Spleen (tissue), 11 donors: ENCODE results near the gene CHCT1. TPM values are rescaled to one million over a fixed set of nuclear protein-coding genes. Genes with fewer than 3 reads are reported as not detected.

ENCODE experiments used
- DNase-seq: peaks from one replicate; pipeline ENCODE4 v3.0.0-alpha.2; 2020
- H3K27ac ChIP-seq, 8 donors: fragments of 200-600 bp; sonication (generic) in 7 of 8; 1 replicate in 4 of 8; 2 replicates in 4 of 8; pipeline versions ENCODE4 v1.5.0 to v1.8.0; 2016 to 2021; ENCODE audit warnings: inconsistent platforms in 4 of 8, mild to moderate bottlenecking in 4 of 8, moderate library complexity in 1 of 8
- H3K27me3 ChIP-seq, 7 donors: fragments of 200-600 bp; sonication (generic) in 6 of 7; replicated peaks in 1 of 7; 1 replicate in 4 of 7; 2 replicates in 3 of 7; pipeline versions ENCODE4 v1.5.0 to v1.8.0; 2016 to 2021; ENCODE audit warnings: inconsistent platforms in 3 of 7, mild to moderate bottlenecking in 1 of 7
- H3K36me3 ChIP-seq, 6 donors: fragments of 200-600 bp; sonication (generic) in 5 of 6; 1 replicate in 4 of 6; 2 replicates in 2 of 6; pipeline versions ENCODE4 v1.5.0 to v1.8.0; 2016 to 2021; ENCODE audit warnings: inconsistent platforms in 2 of 6
- H3K4me1 ChIP-seq, 6 donors: fragments of 200-600 bp; sonication (generic) in 5 of 6; 1 replicate in 3 of 6; 2 replicates in 3 of 6; pipeline versions ENCODE4 v1.5.0 to v1.8.0; 2016 to 2021; ENCODE audit warnings: inconsistent platforms in 3 of 6
- H3K4me3 ChIP-seq, 8 donors: fragments of 200-600 bp; sonication (generic) in 7 of 8; 1 replicate in 4 of 8; 2 replicates in 4 of 8; pipeline versions ENCODE4 v1.5.0 to v1.8.0; 2016 to 2021; ENCODE audit warnings: inconsistent platforms in 4 of 8, mild to moderate bottlenecking in 4 of 8, moderate library complexity in 2 of 8
- H3K9me3 ChIP-seq, 8 donors: fragments of 200-600 bp; sonication (generic) in 7 of 8; 1 replicate in 4 of 8; 2 replicates in 4 of 8; pipeline versions ENCODE4 v1.5.0 to v1.8.0; 2016 to 2021; ENCODE audit warnings: inconsistent platforms in 4 of 8
- POLR2A ChIP-seq, 3 donors: fragments of 450-650 bp; IDR thresholded peaks; one replicate each; pipeline ENCODE4 v1.5.1; 2017; ENCODE audit warnings: antibody characterized with exemption in 3 of 3, mild to moderate bottlenecking in 1 of 3
- POLR2AphosphoS5 ChIP-seq, 3 donors: sonication (generic); formaldehyde crosslinking; IDR thresholded peaks; one replicate each; pipeline ENCODE4 v1.5.1; 2017; ENCODE audit warnings: antibody characterized with exemption in 3 of 3
- WGBS, 5 donors: extraction: QIAGEN DNeasy Blood & Tissue Kit in 3 of 5; methylation state at CpG; one replicate each; pipeline versions ENCODE4 v1.1.5 to v1.1.7; 2013 to 2018; 5-methylcytosine and 5-hydroxymethylcytosine counted together
- intact Hi-C: fragments of 100-400 bp; cut with DNase I; formaldehyde crosslinking; loops from one replicate; pipeline ENCODE4 v1.15.0; 2023; ENCODE audit warnings: low total_unique reads
- polyA plus RNA-seq, 3 donors: library from polyadenylated mRNA; stranded (reverse); fragments of 200-250 nt; gene quantifications; one replicate each; pipeline ENCODE4 v1.2.1, GENCODE V29; 2013
- total RNA-seq, 7 donors: library from RNA; depleted of rRNA in 3 of 7; stranded (reverse); fragments of >200 nt in 3 of 7; fragmentation: NEBNext Ultra II Directional in 4 of 7; extraction: Animal tissue kit (Norgen Biotek cat#: 25700) in 4 of 7; gene quantifications; one replicate each; pipeline versions ENCODE4 v1.1.0 to v1.2.1, GENCODE V29; 2016 to 2021
- TF ChIP-seq, protein P1 (sequence below), 11 experiments: fragments of 200-600 bp in 7 of 11; fragments of 450-650 bp in 4 of 11; sonication (generic) in 4 of 11; IDR thresholded peaks in 8 of 11; conservative IDR thresholded peaks in 3 of 11; 1 replicate in 7 of 11; 2 replicates in 4 of 11; pipeline versions ENCODE4 v1.4.0 to v1.8.0; 2016 to 2021; ENCODE audit warnings: antibody characterized with exemption in 11 of 11, inconsistent platforms in 4 of 11, mild to moderate bottlenecking in 1 of 11
- donor health status: healthy with polysubstance abuse.
- donor health status: DM: no; HTN: no; CAD: no; lungs with moderate emphysema.
- donor health status: DM: no; HTN: no; CAD: no.
- donor health status: Bipolar disorder and iron deficiency.
- donor health status: healthy.
- donor health status: DM: no; HTN: no; CAD: no.
- donor health status: DM: yes; HTN: yes; CAD: no.

CHCT1 gene
- total and polyA plus RNA-seq, 10 donors, result 0.22 to 0.52 (median 0.36) TPM; not detected in 4

DNA sequence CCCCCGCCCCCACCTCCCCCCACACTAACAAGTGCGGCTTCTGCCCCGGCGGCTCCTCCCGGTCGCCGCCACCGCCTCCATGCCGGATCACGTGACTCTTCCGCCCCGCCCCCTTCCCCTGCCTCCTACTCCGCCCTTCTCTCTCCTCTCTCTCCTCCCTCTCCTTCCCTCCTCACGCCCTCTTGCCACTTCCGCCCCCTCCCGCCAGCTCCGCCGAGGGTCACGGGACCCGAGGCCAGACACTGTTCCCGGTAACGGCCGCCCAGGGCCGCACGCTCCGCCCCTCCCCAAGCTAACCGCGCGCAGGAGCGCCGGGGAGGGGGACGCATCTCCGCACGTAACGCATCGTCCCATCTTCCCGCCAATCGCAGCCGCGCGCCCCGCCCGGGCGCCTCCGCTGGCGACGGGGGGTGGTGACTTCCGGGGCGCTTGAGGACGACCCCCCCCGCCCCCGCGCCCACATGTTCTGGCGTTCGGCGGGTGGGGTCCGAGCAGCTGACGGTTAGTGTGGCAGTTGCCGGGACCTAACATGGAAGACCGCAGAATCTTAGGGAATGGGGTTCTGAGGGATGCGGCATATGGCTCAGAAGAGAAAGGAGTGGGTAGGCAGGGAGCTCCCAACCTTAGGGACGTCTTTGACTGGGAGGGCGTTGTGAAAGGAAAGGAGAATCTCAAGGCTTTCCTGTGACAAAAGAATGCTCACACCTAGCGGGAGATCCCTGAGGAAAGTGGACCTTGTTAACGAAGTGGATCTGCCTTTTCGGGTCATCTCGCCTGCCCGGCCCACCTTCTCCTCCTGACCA, 30.0 kb upstream of the CHCT1 start, which contains the start of gene USP32:
TSS of gene USP32 (minus strand) at position 92 of the 803 bp plus-strand sequence. CDS start 194 bp downstream, outside the sequence.
- TF ChIP-seq, protein P1, sequence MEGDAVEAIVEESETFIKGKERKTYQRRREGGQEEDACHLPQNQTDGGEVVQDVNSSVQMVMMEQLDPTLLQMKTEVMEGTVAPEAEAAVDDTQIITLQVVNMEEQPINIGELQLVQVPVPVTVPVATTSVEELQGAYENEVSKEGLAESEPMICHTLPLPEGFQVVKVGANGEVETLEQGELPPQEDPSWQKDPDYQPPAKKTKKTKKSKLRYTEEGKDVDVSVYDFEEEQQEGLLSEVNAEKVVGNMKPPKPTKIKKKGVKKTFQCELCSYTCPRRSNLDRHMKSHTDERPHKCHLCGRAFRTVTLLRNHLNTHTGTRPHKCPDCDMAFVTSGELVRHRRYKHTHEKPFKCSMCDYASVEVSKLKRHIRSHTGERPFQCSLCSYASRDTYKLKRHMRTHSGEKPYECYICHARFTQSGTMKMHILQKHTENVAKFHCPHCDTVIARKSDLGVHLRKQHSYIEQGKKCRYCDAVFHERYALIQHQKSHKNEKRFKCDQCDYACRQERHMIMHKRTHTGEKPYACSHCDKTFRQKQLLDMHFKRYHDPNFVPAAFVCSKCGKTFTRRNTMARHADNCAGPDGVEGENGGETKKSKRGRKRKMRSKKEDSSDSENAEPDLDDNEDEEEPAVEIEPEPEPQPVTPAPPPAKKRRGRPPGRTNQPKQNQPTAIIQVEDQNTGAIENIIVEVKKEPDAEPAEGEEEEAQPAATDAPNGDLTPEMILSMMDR (IDR thresholded peaks at IDR 0.05 in 8 of 11, conservative IDR thresholded peaks at IDR 0.05 in 3 of 11), result peak in 9 of 11 experiments; percentile 20 to 65 (median 45)
- TF ChIP-seq POLR2A (IDR thresholded peaks at IDR 0.05) (peak in 1 of 3 donors; percentile 85), POLR2AphosphoS5 (IDR thresholded peaks at IDR 0.05) (peak; percentile 87 to 98 (median 95))
- peak within 1 kb of the TSS; percentile 72 to 98 (median 86) for H3K4me3 ChIP-seq
- 0 to 1% (median 1%) methylated on average over 45 to 68 of the region's 68 CpGs for WGBS, 5 donors
- H3K4me1 ChIP-seq, result peaks cover 22 to 89% (median 73%) of the 10 kb centered on the region in 6 donors
- H3K36me3 ChIP-seq, result no peaks in the 10 kb centered on the region
- H3K27ac ChIP-seq, result peak within 1 kb of the TSS; percentile 88 to 98 (median 95)
- H3K27me3 ChIP-seq, result no peaks in the 10 kb centered on the region
- DNase-seq, result peak; percentile 100
- H3K9me3 ChIP-seq, result no peaks in the 10 kb centered on the region
- intact Hi-C loops, result no loop called here

DNA sequence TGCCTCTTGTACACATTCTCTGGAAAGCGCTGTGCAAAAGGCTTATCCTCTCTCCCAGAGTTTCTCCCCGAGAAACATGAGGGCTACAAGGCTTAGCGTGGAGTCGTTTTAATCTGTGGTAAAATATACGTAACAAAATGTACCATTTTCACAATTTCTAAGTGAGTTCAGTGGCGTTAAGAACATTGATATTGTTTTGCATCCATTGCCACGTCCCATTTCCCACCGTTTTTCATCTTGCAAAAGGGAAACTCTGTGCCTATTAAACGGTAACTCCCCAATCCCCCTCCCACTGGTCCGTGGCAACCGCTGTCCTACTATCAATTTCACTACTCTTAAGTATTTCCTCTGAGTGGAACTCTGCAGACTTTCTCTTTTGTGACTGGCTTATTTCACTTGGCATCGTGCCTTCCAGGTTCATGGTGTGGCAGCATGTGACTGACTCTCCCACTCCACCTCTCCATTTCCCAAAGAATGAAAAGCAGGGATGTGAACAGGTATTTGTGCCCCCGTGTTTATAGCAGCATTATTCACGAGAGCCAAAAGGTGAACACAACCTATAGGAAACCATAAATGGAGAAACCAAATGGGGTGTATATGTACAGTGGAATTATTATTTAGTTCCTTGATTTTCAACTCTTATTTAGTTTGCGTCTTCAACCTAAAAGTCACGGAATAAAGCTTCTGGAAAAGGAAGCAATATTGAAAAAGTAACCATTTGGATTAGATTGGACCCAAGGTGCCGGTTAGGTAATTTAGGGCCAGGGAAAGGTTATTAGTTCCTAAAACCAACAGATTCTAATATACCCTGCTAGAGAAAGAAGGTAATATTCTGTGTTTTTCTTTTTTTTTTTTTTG, 29.2 kb upstream of the CHCT1 start:
- Histone ChIP-seq H3K9me3 (no peaks in the 10 kb centered on the region), H3K4me1 (peaks cover 22 to 89% (median 74%) of the 10 kb centered on the region in 6 donors), H3K4me3 (peak overlapping the region; percentile 72 to 98 (median 86)), H3K27ac (peak overlapping the region; percentile 88 to 98 (median 95)), H3K27me3 (no peaks in the 10 kb centered on the region), H3K36me3 (no peaks in the 10 kb centered on the region)
- 17 to 19% (median 18%) methylated on average over 17 of the region's 17 CpGs for WGBS, 5 donors
- intact Hi-C loops, result no loop called here
- TF ChIP-seq, protein P1 (IDR thresholded peaks at IDR 0.05 in 8 of 11, conservative IDR thresholded peaks at IDR 0.05 in 3 of 11), result no peak
- TF ChIP-seq POLR2A (IDR thresholded peaks at IDR 0.05), result no peak
- TF ChIP-seq POLR2AphosphoS5 (IDR thresholded peaks at IDR 0.05), result no peak
- no peak for DNase-seq

DNA sequence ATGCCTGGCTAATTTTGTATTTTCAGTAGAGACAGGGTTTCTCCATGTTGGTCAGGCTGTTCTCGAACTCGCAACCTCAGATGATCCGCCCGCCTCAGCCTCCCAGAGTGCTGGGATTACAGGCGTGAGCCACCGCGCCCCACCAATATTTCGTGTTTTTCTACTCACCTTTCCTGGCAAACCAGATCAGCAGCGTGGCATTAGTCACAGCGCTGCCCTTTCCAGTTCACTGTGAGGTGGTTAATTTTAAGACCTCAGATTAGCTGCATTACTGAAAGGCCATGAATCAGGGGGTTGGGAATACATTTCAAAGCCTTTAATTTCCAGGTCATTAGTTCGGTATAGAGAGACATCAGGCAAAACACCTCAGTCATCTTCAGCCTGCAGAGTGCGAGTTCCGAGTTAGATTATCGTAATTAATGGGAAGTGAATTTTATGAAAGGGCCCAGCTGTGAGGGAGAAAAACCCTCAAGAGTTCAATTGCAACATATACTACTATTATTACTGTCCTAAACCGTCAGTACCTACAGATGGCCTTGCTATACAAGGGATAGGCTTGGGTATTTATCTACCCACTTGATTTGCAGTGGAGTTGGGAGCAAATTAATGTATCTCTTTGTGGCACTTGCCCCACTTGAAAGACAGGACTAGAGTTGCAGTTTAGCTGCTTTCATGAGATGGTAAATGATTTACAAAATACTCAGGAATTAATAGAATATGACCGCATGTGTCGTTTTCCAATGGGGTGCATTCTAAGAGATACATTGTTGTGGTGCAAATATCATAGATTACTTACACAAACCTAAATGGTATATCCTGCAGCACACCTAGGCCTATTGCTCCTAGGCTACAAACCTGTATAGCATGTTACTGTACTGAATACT, 28.2 kb upstream of the CHCT1 start:
- Histone ChIP-seq H3K27ac (peak overlapping the region in 7 of 8 donors; percentile 36 to 98 (median 96)), H3K9me3 (no peaks in the 10 kb centered on the region), H3K27me3 (no peaks in the 10 kb centered on the region), H3K4me3 (no peak overlapping the region), H3K36me3 (no peaks in the 10 kb centered on the region), H3K4me1 (peaks cover 16 to 89% (median 77%) of the 10 kb centered on the region in 6 donors)
- WGBS, 5 donors, result 81 to 94% (median 84%) methylated on average over 17 of the region's 17 CpGs
- DNase-seq, result no peak
- TF ChIP-seq POLR2A (IDR thresholded peaks at IDR 0.05) (no peak), POLR2AphosphoS5 (IDR thresholded peaks at IDR 0.05) (no peak)
- TF ChIP-seq, protein P1 (IDR thresholded peaks at IDR 0.05 in 8 of 11, conservative IDR thresholded peaks at IDR 0.05 in 3 of 11), result no peak
- intact Hi-C loops, result no loop called here
